GM23338 (cell line): ENCODE data around the gene GRID2IP. TPM values are rescaled to one million over a fixed set of nuclear protein-coding genes. Genes with fewer than 3 reads are reported as not detected.
A peak's percentile ranks its signal among the peaks of the same experiment; 100 is the strongest.

Experiments
- ATAC-seq: fragments of 200-7000 bp; cut with Tn5 transposase; 3 replicates; pipeline ENCODE4 v1.9.1; 2020
- DNase-seq: peaks from one replicate; pipeline ENCODE4 v3.0.0-alpha.2; 2015; ENCODE audit warnings: low spot score
- H2AFZ ChIP-seq: fragments of 200-600 bp; sonication (generic); 2 replicates; pipeline ENCODE4 v1.8.0; 2016; ENCODE audit warnings: antibody characterized with exemption, mild to moderate bottlenecking, moderate library complexity
- H3F3A ChIP-seq: fragments of 200-600 bp; sonication (generic); replicated peaks from 2 replicates; pipeline ENCODE4 v1.8.0; 2017; ENCODE audit warnings: antibody characterized with exemption, mixed run types, low read depth
- H3K27ac ChIP-seq: fragments of 200-600 bp; sonication (generic); 2 replicates; pipeline ENCODE4 v1.6.1; 2016; ENCODE audit warnings: low read depth
- H3K27me3 ChIP-seq: fragments of 200-600 bp; sonication (generic); 2 replicates; pipeline ENCODE4 v1.8.0; 2016; ENCODE audit warnings: mild to moderate bottlenecking, mixed run types, moderate library complexity; ENCODE audit not compliant: insufficient read depth
- H3K36me3 ChIP-seq: fragments of 200-600 bp; sonication (generic); 2 replicates; pipeline ENCODE4 v1.8.0; 2016; ENCODE audit warnings: mild to moderate bottlenecking; ENCODE audit not compliant: insufficient read depth
- H3K4me1 ChIP-seq: fragments of 200-600 bp; sonication (generic); 2 replicates; pipeline ENCODE4 v1.8.0; 2016; ENCODE audit warnings: mild to moderate bottlenecking, moderate library complexity; ENCODE audit not compliant: insufficient read depth
- H3K4me2 ChIP-seq: fragments of 200-600 bp; sonication (generic); 2 replicates; pipeline ENCODE4 v1.7.1; 2017; ENCODE audit warnings: mixed run types
- H3K4me3 ChIP-seq: fragments of 200-600 bp; sonication (generic); 2 replicates; pipeline ENCODE4 v1.6.1; 2016; ENCODE audit warnings: mixed run types
- H3K79me2 ChIP-seq: fragments of 200-600 bp; sonication (generic); replicated peaks from 2 replicates; pipeline ENCODE4 v1.8.0; 2017; ENCODE audit warnings: mild to moderate bottlenecking; ENCODE audit not compliant: insufficient read depth
- H3K9me2 ChIP-seq: fragments of 200-600 bp; sonication (generic); 2 replicates; pipeline ENCODE4 v1.8.0; 2017; ENCODE audit not compliant: insufficient read depth
- H4K20me1 ChIP-seq: fragments of 200-600 bp; sonication (generic); replicated peaks from 2 replicates; pipeline ENCODE4 v1.8.0; 2017; ENCODE audit warnings: mild to moderate bottlenecking; ENCODE audit not compliant: insufficient read depth
- H3K27ac Mint-ChIP-seq: 2 replicates; pipeline ENCODE4 v1.8.0; 2020; ENCODE audit warnings: inconsistent platforms, mild to moderate bottlenecking, moderate library complexity, mixed read lengths
- H3K27me3 Mint-ChIP-seq: 3 replicates; pipeline ENCODE4 v1.8.0; 2022; ENCODE audit warnings: low read depth, mild to moderate bottlenecking, moderate library complexity, mixed read lengths, inconsistent platforms; ENCODE audit not compliant: insufficient read depth, poor library complexity
- H3K36me3 Mint-ChIP-seq: 3 replicates; pipeline ENCODE4 v1.8.0; 2021; ENCODE audit warnings: low read depth, mild to moderate bottlenecking, inconsistent platforms, moderate library complexity, mixed read lengths
- H3K4me1 Mint-ChIP-seq: 3 replicates; pipeline ENCODE4 v1.8.0; 2020; ENCODE audit warnings: mild to moderate bottlenecking, inconsistent platforms, mixed read lengths
- H3K4me3 Mint-ChIP-seq: 3 replicates; pipeline ENCODE4 v1.8.0; 2021; ENCODE audit warnings: moderate library complexity, mild to moderate bottlenecking, inconsistent platforms, mixed read lengths
- H3K9me3 Mint-ChIP-seq: 3 replicates; pipeline ENCODE4 v1.8.0; 2020; ENCODE audit warnings: moderate library complexity, mild to moderate bottlenecking, inconsistent platforms, mixed read lengths
- CREB1 ChIP-seq: fragments of 250-450 bp; sonication (Bioruptor Pico); IDR thresholded peaks from 2 replicates; pipeline ENCODE4 v1.5.0; 2020; ENCODE audit warnings: low read depth, mild to moderate bottlenecking, moderate library complexity
- EZH2 ChIP-seq: fragments of 200-600 bp; sonication (generic); IDR thresholded peaks from one replicate; pipeline ENCODE4 v1.8.0; 2017; ENCODE audit warnings: antibody characterized with exemption, mild to moderate bottlenecking, low read depth; ENCODE audit not compliant: unreplicated experiment
- EZH2phosphoT487 ChIP-seq: fragments of 200-600 bp; sonication (generic); IDR thresholded peaks from one replicate; pipeline ENCODE4 v1.8.1; 2018; ENCODE audit warnings: antibody characterized with exemption; ENCODE audit not compliant: unreplicated experiment
- JUNB ChIP-seq: IDR thresholded peaks from one replicate; pipeline ENCODE4 v1.6.1; 2016; ENCODE audit warnings: antibody characterized with exemption; ENCODE audit not compliant: unreplicated experiment
- NANOG ChIP-seq: IDR thresholded peaks from 2 replicates; pipeline ENCODE4 v1.6.1; 2016; ENCODE audit warnings: antibody characterized with exemption, borderline replicate concordance
- POLR2AphosphoS5 ChIP-seq: IDR thresholded peaks from 2 replicates; pipeline ENCODE4 v1.6.1; 2016; ENCODE audit warnings: antibody characterized with exemption, low read depth
- STAT1 ChIP-seq: IDR thresholded peaks from one replicate; pipeline ENCODE4 v1.6.1; 2016; ENCODE audit warnings: antibody characterized with exemption; ENCODE audit not compliant: unreplicated experiment
- ZNF114 ChIP-seq: fragments of 250-450 bp; sonication (Bioruptor Pico); IDR thresholded peaks from 2 replicates; pipeline ENCODE4 v1.5.0; 2020; ENCODE audit warnings: mild to moderate bottlenecking, moderate library complexity
- ZNF331 ChIP-seq: fragments of 250-450 bp; sonication (Bioruptor Pico); IDR thresholded peaks from 2 replicates; pipeline ENCODE4 v1.5.0; 2020; ENCODE audit warnings: low read depth, mild to moderate bottlenecking, moderate library complexity
- polyA plus RNA-seq: library from polyadenylated mRNA; unstranded; fragments of >200 nt; fragmentation: Nextera tagmentation; extraction: Ambion mirVana; gene quantifications from 2 replicates; pipeline ENCODE4 v1.2.1, GENCODE V29; 2016
- total RNA-seq: library from RNA; depleted of rRNA; stranded (reverse); fragments of >200 nt; shearing (Covaris generic); gene quantifications from 2 replicates; pipeline ENCODE4 v1.2.3, GENCODE V29; 2014
- TF ChIP-seq, protein P1 (sequence below): IDR thresholded peaks from one replicate; pipeline ENCODE4 v1.6.1; 2018; ENCODE audit warnings: antibody characterized with exemption; ENCODE audit not compliant: unreplicated experiment
- TF ChIP-seq, protein P2 (sequence below): fragments of 250-450 bp; sonication (Bioruptor Pico); IDR thresholded peaks from 2 replicates; pipeline ENCODE4 v1.5.0; 2020; ENCODE audit warnings: mild to moderate bottlenecking, moderate library complexity
- TF ChIP-seq, protein P3 (sequence below): IDR thresholded peaks from 2 replicates; pipeline ENCODE4 v1.6.1; 2016; ENCODE audit warnings: antibody characterized with exemption
- TF ChIP-seq, protein P4 (sequence below), 2 experiments: fragments of 200-600 bp in 1 of 2; sonication (generic) in 1 of 2; conservative IDR thresholded peaks; 2 replicates each; pipeline versions ENCODE4 v1.5.1 to v1.6.1; 2016 to 2017; ENCODE audit warnings: antibody characterized with exemption in 2 of 2, low read depth in 2 of 2, mild to moderate bottlenecking in 2 of 2, moderate library complexity in 1 of 2

Gene GRID2IP
- total and polyA plus RNA-seq, 2 experiments from 2014 or later: 0.73 to 1.5 TPM

DNA sequence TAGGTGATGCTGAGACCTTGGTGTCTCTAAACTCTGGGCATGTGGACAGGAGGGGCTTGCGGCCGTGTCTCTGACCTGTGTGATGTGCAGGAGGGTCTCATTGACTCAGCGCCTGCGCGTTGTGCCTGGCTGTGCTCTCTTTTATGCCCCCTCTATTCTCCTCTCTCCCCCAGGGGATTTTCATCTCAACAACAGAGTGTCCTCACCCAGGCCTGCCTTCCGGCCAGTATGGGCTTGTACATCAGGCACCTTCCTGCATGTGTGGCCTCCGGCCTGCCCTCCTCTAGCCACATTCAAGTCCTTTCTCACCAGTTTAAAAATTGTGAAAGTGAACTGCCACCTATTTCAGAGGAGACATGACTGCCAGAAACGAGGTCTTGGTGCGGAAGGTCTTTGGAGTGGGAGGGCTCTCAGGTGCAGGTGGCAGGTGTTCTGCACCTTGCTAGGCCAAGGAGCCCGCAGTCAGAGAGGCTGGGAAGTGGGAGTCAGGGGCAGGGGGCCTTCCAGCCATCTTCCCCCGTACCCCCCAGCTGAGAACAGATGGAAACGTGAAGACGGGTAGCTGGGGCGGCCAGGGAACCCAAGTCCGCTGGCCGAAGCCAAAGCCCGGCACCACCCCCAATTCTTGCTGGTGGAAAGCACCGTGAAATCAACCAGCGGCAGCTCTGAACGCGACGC, 38.0 kb upstream of the GRID2IP start:
- Histone ChIP-seq H3K27ac (no peak overlapping the region), H3K79me2 (peaks cover 8% of the 10 kb centered on the region; the same call in 1 of the 2 replicates), H4K20me1 (peaks cover 11% of the 10 kb centered on the region; the same call in 1 of the 2 replicates), H3K36me3 (0 out of 2 replicates have a peak, but pooled peaks cover 7% of the 10 kb centered on the region), H3K9me2 (no peaks in the 10 kb centered on the region), H2AFZ (peak overlapping the region; percentile 78; the same call in 1 of the 2 replicates), H3K4me3 (peak overlapping the region; percentile 55), H3K27me3 (no peaks in the 10 kb centered on the region), H3F3A (peaks cover 5% of the 10 kb centered on the region; the same call in 1 of the 2 replicates), H3K4me1 (0 out of 2 replicates have a peak, but pooled peaks cover 4% of the 10 kb centered on the region), H3K4me2 (peak overlapping the region; percentile 82)
- DNase-seq (peak; percentile 21), ATAC-seq (peak; percentile 31)
- H3K27me3 Mint-ChIP-seq: peaks cover 3% of the 10 kb centered on the region
- H3K36me3 Mint-ChIP-seq: peaks cover 67% of the 10 kb centered on the region
- H3K4me1 Mint-ChIP-seq: peaks cover 8% of the 10 kb centered on the region; the same call in 2 of the 3 replicates
- H3K9me3 Mint-ChIP-seq: no peaks in the 10 kb centered on the region
- H3K4me3 Mint-ChIP-seq: peak overlapping the region; percentile 73
- TF ChIP-seq, protein P1, sequence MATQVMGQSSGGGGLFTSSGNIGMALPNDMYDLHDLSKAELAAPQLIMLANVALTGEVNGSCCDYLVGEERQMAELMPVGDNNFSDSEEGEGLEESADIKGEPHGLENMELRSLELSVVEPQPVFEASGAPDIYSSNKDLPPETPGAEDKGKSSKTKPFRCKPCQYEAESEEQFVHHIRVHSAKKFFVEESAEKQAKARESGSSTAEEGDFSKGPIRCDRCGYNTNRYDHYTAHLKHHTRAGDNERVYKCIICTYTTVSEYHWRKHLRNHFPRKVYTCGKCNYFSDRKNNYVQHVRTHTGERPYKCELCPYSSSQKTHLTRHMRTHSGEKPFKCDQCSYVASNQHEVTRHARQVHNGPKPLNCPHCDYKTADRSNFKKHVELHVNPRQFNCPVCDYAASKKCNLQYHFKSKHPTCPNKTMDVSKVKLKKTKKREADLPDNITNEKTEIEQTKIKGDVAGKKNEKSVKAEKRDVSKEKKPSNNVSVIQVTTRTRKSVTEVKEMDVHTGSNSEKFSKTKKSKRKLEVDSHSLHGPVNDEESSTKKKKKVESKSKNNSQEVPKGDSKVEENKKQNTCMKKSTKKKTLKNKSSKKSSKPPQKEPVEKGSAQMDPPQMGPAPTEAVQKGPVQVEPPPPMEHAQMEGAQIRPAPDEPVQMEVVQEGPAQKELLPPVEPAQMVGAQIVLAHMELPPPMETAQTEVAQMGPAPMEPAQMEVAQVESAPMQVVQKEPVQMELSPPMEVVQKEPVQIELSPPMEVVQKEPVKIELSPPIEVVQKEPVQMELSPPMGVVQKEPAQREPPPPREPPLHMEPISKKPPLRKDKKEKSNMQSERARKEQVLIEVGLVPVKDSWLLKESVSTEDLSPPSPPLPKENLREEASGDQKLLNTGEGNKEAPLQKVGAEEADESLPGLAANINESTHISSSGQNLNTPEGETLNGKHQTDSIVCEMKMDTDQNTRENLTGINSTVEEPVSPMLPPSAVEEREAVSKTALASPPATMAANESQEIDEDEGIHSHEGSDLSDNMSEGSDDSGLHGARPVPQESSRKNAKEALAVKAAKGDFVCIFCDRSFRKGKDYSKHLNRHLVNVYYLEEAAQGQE: no peak
- TF ChIP-seq NANOG (no peak), CREB1 (CRISPR knock-in tag) (no peak), EZH2phosphoT487 (no peak), STAT1 (no peak), POLR2AphosphoS5 (no peak), ZNF331 (no peak), EZH2 (no peak), ZNF114 (CRISPR knock-in tag) (no peak), JUNB (no peak)
- TF ChIP-seq, protein P2, sequence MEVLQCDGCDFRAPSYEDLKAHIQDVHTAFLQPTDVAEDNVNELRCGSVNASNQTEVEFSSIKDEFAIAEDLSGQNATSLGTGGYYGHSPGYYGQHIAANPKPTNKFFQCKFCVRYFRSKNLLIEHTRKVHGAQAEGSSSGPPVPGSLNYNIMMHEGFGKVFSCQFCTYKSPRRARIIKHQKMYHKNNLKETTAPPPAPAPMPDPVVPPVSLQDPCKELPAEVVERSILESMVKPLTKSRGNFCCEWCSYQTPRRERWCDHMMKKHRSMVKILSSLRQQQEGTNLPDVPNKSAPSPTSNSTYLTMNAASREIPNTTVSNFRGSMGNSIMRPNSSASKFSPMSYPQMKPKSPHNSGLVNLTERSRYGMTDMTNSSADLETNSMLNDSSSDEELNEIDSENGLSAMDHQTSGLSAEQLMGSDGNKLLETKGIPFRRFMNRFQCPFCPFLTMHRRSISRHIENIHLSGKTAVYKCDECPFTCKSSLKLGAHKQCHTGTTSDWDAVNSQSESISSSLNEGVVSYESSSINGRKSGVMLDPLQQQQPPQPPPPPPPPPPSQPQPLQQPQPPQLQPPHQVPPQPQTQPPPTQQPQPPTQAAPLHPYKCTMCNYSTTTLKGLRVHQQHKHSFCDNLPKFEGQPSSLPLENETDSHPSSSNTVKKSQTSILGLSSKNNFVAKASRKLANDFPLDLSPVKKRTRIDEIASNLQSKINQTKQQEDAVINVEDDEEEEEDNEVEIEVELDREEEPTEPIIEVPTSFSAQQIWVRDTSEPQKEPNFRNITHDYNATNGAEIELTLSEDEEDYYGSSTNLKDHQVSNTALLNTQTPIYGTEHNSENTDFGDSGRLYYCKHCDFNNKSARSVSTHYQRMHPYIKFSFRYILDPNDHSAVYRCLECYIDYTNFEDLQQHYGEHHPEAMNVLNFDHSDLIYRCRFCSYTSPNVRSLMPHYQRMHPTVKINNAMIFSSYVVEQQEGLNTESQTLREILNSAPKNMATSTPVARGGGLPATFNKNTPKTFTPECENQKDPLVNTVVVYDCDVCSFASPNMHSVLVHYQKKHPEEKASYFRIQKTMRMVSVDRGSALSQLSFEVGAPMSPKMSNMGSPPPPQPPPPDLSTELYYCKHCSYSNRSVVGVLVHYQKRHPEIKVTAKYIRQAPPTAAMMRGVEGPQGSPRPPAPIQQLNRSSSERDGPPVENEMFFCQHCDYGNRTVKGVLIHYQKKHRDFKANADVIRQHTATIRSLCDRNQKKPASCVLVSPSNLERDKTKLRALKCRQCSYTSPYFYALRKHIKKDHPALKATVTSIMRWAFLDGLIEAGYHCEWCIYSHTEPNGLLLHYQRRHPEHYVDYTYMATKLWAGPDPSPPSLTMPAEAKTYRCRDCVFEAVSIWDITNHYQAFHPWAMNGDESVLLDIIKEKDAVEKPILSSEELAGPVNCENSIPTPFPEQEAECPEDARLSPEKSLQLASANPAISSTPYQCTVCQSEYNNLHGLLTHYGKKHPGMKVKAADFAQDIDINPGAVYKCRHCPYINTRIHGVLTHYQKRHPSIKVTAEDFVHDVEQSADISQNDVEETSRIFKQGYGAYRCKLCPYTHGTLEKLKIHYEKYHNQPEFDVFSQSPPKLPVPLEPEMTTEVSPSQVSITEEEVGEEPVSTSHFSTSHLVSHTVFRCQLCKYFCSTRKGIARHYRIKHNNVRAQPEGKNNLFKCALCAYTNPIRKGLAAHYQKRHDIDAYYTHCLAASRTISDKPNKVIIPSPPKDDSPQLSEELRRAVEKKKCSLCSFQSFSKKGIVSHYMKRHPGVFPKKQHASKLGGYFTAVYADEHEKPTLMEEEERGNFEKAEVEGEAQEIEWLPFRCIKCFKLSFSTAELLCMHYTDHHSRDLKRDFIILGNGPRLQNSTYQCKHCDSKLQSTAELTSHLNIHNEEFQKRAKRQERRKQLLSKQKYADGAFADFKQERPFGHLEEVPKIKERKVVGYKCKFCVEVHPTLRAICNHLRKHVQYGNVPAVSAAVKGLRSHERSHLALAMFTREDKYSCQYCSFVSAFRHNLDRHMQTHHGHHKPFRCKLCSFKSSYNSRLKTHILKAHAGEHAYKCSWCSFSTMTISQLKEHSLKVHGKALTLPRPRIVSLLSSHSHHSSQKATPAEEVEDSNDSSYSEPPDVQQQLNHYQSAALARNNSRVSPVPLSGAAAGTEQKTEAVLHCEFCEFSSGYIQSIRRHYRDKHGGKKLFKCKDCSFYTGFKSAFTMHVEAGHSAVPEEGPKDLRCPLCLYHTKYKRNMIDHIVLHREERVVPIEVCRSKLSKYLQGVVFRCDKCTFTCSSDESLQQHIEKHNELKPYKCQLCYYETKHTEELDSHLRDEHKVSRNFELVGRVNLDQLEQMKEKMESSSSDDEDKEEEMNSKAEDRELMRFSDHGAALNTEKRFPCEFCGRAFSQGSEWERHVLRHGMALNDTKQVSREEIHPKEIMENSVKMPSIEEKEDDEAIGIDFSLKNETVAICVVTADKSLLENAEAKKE (CRISPR knock-in tag): no peak
- TF ChIP-seq, protein P3, sequence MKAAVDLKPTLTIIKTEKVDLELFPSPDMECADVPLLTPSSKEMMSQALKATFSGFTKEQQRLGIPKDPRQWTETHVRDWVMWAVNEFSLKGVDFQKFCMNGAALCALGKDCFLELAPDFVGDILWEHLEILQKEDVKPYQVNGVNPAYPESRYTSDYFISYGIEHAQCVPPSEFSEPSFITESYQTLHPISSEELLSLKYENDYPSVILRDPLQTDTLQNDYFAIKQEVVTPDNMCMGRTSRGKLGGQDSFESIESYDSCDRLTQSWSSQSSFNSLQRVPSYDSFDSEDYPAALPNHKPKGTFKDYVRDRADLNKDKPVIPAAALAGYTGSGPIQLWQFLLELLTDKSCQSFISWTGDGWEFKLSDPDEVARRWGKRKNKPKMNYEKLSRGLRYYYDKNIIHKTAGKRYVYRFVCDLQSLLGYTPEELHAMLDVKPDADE: no peak
- TF ChIP-seq, protein P4, sequence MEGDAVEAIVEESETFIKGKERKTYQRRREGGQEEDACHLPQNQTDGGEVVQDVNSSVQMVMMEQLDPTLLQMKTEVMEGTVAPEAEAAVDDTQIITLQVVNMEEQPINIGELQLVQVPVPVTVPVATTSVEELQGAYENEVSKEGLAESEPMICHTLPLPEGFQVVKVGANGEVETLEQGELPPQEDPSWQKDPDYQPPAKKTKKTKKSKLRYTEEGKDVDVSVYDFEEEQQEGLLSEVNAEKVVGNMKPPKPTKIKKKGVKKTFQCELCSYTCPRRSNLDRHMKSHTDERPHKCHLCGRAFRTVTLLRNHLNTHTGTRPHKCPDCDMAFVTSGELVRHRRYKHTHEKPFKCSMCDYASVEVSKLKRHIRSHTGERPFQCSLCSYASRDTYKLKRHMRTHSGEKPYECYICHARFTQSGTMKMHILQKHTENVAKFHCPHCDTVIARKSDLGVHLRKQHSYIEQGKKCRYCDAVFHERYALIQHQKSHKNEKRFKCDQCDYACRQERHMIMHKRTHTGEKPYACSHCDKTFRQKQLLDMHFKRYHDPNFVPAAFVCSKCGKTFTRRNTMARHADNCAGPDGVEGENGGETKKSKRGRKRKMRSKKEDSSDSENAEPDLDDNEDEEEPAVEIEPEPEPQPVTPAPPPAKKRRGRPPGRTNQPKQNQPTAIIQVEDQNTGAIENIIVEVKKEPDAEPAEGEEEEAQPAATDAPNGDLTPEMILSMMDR (conservative IDR thresholded peaks at IDR 0.05; ENCODE audit: low read depth in 2 of 2): no peak
- no peak overlapping the region for H3K27ac Mint-ChIP-seq
